ENCODE data around the gene FGFR3.
"Not testable (repeated sequence)": the region's sequence is repeated elsewhere in the genome, so short reads cannot be mapped to it uniquely, and the experiment has no call there.

FGFR3 gene

DNA sequence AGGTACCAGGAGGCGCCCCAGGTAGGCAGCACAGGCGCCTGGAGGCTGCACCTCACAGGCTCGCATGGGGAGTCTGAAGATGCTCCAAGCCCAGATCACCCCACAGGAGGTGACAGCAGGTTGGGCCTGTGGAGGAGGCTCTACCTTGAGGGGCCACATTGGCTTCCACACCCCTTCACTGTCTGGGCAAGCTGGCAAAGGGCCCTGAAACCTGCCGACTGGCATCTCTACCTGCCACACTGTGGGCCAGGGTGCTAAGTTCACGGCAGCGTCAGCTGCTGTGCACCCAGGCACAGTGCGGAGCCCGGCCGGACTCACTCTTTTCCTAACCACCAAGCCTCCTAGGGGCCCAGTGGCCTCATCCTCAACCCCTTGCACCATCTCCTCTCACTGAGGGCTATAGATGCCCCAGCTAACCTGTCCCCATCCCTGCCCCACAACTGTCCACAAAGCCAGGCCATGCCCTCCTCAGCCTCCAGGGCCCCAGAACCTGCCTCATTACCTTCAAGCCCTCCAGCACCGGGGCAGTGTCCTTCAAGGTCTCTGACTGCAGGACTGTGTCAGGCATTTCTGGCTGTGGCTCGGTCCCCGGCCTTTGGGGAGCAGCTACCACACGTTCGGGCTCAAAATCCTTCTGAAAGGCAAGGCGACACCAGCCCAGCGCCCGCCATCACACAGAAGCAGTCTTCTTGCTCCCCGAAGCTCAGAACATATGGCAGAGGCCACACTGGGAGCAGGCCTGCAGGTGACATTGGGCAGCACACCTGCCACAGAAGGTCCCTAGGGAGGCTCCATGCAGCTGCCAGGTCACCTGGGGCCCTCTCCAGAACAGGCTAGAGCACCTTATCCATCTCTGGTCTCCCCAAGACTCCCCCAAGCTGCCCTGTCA is 28.8 kb downstream of the FGFR3 start:
- no peak for DNase-seq

DNA sequence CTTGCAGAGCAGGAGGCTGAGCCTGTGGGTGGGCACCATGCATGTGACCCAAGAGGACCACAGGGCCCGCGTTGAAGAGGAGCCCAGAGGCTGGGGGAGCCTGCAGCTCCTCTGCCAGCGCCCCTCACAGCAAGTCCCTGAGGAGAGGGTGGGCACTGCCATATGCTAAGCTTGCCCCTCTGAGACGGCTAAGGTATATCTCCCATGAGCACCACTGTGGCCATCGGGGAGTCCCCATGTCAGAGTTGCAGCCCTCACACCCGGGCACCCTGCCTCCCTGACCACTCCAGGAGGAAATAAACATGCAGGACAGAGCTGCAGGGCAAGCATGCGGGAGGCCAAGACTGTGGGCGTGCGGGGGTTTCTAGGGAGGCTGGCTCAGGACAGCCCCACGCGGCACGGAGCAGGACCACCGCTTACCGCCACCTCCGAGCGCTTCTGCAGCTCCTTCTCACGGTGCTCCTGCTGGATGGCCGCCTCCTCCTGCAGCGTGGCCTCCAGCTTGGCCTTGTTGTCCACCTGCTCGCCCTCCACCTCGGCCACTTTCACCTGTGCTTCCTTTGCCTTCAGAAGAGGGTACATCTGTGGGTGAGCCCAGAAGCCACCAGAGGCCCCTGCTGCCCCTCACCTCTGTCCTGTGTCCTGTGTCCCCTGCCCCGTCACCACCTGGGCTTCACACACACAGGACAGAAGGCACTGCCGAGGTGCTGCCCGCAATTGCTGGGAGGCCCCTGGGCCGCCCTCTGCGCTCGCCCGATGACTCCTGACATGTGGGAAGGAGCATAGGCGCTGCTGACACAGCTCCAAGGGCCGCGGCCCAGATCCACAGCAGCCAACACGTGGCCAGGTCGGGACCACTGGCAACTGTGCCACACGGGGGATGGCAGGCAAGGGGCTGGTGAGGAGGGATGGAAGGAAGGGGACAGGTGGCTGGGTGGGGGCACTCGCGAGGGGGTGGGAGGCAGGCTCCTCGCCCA is 29.8 kb downstream of the FGFR3 start:
- DNase-seq: no peak

DNA sequence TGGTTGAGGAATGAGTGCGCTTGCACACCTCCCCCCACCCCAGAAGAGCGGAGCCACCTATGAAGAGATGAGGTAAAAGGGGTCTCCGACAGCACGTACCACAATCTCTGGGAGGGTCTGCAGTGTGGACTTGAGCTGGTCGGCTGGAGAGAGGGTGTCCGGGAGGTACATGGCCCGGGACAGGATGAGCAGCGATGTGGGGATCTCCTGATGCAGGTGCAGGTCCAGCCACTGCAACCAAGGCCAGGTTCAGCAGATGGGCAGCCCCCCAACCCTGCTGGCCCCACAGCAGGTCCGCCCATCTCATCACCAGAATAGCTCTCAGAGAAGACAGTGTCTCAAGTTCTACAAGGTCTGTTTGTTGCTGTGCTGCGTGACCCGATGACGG is 30.4 kb downstream of the FGFR3 start:
- no peak for DNase-seq

DNA sequence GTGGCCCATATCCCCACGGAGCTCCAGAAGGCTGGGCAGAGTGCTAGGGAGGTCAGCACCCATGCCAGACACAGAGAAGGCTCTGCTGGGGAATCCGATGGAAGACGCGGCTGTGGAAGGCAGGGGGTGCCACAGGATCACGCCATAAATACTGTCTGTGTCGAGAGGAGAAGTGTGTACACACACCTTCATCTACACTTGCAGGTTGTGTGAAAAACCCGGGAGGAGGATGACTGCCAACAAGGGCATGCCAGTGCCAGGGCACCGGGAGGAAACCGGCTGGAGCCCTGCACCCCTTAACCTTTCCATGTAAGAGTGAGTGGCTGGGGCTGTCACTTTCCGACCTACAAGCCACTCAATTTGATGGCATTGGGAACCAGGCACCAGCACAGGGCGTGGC is 31.7 kb downstream of the FGFR3 start:
- DNase-seq: no peak

DNA sequence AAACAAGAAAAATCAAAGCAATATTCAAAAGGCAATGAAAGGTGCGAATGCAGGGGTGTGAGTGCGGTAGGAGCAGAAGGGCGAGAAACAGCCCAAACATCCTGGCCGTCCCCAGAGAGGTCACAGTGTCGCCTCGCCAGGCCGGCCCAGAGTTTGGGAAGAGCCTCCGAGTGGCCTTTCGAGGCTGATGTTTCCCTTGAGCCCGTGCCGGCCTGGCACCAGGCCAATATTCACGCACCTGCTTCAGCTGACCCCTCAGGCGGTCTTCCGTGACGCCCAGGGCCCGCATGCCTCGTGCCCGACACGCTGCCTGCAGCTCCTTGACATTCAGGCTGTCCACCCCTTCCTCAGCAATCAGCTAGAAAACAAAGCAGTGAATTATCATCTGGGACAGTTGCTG is 32.2 kb downstream of the FGFR3 start:
- DNase-seq: no peak

DNA sequence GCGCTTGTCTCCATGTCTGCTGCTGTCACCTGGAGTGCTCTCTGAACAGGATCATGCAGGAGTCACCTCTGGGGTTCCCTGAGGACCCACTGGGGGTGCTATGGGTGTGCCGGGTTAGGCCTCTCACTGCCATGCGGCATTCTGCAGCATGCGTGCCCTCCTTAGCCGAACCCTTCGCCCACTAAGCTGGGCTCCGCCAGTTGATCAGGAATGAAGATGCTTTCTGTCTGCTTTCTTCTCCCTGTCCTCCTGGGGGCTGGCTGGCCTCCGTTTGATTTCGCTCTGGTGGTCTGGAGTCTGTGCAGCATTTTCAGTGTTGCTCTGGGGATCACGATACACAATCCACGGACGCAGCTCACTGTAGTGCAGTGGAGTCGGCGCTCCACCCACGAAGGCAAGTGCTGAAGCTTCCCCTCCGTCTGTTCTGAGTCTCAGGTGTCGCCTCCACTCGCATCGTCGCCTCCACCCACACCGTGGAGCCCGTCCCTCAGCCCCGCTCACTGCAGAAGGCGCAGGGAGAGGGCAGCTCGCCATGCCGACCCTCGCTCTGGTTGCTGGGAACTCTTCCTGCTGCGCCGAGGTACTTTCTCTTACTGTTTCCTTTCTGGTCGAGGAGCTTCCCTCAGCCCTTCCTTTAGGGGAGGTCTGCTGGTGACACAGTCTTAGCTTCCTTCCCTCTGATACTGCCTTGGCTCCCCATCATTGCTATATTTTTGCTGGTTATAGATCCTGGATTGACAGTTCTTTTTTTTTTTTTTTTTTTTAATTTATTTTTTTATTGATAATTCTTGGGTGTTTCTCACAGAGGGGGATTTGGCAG is 33.6 kb downstream of the FGFR3 start:
- DNase-seq: no peak

DNA sequence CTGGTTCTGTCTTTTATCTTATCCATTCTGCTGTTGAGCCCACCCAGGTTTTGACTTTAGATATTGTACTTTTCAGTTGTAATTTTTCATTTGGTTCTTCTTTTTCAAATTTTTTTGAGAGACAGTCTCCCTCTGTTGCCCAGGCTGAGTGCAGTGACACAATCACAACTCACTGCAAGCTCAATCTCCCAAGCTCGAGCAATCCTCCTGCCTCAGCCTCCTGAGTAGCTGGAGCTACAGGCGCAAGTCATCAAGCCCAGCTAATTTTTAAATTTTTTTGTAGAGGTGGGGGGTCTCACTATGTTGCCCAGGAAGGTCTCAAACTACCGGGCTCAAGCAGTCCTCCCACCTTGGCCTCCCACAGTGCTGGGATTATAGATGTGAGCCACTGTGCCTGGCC is 37.1 kb downstream of the FGFR3 start:
- no peak for DNase-seq

DNA sequence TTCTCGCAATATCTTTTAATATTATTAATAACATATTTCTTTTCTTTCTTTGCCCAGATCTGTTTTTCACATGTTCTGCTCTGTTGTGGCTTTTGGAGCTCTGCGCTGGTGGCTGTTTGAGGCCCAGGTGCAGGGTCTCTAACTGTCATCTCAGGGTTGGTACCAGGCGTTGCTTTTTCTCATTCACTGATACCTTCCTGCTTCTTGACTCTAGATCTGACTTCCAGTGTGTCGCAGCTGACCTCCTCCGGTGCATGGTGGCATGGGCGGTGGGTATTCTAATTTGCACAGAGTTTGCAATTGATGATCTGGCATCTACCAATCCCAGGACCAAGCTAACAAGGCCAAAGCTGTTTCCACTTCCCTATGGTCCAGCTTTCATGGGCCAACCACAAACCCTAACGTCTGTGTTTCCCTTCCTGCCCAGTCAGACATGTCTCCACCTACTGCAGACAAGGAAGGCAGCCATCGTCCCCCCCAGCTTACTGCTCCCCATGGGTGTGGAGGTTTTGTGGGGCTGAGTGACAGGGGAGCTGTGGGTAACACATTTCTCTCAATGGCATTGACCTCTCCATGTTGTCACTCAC is 37.6 kb downstream of the FGFR3 start:
- no peak for DNase-seq

DNA sequence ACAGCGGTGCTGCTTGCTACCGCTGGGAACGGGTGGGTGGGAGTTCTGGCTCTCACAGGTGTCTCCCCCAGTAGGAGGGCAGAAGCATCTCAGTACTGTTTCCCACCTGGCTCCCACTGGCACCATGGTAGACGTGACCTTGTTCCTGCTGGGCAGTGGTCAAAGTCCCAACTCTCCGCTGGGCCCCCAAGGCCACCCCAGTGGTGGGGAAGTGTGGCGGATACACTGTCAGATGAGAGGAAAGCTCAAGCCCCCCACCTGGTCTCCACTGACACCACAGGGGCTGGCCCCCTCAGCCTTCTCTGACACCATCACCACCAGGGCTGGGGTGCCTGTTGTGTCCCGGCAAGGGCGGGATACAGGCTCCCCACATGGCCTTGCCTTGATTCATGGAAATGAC is 38.2 kb downstream of the FGFR3 start:
- no peak for DNase-seq

DNA sequence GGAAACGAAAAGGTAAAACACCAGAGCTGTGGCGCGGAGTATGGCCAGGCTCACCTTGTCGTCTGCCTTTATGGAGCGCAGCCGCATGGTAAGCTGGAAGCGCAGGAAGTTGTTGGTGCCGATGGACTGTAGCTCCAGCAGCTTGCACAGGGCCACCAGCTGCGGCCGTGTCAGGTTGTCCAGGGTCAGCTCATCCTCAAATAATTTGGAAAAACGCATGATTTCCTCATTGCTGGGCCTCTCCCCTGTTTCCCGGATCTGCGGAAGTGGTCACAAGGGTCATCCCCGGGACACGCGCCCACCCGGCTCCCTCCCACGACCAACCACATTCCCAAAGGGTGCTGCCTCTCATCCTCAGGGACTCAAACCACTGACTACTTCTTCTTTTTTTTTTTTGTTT is 39.6 kb downstream of the FGFR3 start:
- DNase-seq: no peak

DNA sequence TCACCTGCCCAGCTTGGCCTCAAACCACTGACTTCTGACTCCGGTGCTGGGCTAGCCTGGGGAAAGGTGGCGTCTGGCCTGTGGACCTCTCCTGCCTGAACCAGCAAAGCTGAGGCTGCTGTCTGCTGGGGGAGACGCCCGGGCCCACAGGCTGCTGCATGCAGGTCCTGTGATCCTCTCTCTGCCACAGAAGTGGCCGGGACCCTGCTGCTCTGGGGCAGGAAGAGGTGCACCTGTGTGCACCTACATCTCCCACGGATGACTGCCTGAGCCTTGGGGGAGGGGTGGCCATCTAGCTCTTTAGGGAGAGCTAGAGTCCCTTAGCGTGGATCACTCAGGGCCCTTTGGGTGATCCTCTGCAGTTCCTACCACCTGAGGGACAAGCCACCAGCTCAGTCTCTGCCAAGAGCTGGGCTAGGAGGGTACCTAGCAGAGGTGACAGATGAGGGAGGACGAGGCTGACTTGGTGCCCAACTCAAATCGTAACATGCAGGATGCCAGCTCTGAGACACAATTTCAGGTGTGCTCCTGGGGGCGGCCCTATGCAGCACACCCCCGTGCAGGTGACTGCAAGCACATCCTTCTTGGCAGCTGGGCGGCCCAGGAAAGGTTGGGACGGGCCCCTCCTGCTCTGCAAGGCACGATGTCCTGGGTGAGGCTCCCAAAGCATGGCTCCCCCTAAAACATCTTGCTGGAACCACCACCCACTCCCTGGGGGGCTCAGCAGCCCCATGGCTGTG is 40.4 kb downstream of the FGFR3 start:
- no peak for DNase-seq

DNA sequence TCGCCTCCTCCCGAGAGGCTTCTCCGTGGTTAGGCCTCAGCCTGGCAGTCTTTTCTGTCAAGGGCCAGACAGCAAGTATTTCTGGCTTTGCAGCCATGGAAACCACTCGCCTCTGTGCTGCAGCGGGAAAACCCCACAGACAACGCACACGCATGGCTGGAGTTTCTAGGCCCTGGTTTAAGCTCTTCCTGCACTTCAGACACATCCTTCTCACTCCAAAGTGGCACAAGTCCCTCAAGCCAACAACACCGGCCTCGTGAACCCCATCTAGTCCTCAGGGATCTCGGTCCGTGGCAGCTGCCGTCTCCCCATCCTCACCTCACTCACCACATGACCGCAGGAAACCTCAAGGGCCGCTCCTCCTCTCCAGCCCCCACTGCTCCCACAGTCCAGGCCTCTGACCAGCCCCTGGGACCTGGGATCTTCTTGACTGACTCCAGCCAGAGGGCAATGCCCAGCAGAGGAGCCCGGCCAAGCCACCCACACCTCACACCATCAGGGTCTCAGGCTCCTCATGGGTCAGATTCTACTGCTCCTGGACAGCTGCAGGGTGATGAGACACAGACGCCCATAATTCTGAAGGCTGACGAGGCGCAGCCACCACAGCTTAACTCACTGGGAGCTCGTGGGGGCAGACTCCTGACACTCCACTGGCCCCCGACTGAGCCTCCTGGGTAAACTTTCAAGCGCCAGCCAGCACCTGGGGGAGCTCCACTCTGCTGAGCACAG is 41.1 kb downstream of the FGFR3 start:
- no peak for DNase-seq

DNA sequence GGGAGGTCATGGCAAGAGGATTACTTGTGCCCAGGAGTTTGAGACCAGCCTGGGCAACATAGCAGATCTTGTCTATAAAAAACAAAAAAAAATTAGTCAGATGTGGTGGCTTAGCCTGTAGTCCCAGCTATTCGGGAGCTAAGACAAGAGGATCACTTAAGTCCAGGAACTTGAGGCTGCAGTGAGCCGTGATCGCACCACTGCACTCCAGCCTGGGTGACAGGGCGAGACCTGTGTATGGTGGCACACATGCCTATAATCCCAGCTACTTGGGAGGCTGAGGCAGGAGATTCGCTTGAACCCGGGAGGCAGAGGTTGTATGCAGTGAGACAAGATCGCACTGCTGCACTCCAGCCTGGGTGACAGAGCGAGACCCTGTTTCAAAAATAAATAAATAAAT is 42.7 kb downstream of the FGFR3 start:
- DNase-seq: not testable (repeated sequence)

DNA sequence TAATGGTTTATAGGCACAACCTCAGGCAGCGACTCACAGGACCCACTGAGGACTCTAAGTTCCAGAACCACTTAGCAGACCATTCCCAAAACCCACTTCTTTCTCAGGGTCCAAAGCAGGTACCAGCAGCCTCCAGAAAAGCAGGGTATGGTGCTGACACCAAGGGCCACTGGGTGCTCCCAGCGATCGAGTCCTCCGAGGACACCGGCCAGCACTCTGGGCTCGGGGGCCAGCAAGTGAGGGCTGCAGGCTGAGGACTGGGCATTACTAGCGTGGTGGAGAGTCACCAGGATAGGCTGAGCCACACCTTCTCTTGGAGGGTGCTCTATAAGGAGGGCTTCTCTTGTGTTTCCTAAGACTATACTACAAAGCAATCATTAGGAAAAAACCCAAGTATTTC is 43.6 kb downstream of the FGFR3 start:
- no peak for DNase-seq

DNA sequence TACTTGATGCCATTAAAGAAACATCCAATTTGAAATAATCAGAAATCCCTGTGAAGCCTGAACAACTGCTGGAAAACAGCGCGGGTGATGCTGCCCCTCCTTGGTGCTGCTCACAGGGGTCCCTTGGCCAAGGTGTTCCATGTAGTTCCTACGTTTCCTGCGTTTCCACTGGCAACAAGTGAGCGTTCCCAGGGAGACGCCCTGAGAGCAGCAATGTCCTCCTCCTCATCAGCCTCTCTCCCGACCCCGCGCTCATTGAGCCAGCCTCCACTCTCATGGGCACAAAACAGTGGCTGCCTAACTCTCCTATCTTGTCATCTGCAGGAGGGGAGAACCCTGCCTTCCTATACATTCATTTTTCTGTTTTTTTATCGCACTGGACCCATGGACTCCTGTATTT is 44.0 kb downstream of the FGFR3 start:
- no peak for DNase-seq

DNA sequence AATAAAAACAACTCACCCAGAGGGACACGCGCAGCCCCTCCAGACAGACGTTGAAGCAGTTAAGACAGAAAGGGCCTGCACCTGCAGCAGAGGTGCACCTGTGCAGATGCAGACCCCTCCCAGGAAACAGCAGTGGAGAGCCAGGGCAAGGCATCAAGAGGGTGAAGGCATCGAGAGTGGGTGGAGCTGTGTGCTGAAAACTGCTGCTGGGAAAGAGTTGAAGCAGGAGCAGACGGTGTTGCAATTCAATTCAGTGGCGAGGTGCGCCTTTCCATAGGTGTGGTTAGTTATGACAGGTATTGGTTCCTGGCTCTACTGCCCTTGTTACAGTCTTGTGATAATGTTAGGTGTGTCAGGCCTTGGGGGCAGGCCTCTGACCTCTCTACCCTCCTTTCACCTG is 46.2 kb downstream of the FGFR3 start:
- DNase-seq: no peak

DNA sequence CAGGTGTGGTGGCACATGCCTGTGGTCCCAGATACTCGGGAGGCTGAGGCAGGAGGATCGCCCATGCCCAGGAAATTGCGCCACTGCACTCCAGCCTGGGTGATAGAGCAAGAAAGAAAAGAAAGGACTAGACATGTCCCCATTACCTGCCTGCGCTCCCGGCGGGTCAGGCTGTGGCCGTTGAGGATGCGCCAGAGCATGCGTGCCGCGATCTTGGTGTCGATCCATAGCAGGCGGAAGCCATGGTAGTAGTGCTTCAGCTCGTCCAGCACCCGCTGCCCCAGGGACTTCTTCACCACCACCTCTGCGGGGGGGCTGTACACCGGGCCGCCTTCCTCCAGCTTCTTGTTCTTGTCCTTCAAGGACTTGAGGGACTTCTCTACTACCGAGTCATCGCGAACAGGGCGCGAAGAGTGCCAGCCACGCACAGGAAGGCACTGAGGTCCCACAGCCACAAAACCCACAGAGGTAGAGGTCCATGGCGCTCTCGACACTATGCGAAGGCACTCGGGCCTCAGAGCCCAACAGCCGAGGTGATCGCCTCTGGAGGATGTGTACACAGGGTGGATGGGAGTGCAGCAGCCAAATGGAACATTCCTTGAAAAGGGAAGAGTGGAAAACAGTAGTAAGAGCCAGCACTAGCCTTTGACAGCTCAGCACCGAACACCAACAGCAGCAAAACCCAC is 48.3 kb downstream of the FGFR3 start:
- no peak for DNase-seq

DNA sequence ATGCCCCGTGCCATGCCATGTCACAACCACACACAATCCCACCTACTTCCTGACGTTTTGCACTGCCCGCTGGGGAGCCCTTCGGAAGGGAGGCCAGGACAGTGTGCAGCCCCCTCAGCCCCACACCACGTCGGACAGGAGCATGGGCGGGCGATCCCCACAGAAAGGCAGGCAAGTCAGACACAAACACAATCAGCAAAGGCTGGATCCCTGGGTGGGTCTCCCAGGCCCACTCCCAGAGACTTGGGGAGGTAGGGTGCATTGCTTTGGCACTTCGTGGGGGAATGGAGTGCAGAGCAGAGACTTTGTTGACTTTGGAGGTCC is 48.8 kb downstream of the FGFR3 start:
- DNase-seq: no peak

DNA sequence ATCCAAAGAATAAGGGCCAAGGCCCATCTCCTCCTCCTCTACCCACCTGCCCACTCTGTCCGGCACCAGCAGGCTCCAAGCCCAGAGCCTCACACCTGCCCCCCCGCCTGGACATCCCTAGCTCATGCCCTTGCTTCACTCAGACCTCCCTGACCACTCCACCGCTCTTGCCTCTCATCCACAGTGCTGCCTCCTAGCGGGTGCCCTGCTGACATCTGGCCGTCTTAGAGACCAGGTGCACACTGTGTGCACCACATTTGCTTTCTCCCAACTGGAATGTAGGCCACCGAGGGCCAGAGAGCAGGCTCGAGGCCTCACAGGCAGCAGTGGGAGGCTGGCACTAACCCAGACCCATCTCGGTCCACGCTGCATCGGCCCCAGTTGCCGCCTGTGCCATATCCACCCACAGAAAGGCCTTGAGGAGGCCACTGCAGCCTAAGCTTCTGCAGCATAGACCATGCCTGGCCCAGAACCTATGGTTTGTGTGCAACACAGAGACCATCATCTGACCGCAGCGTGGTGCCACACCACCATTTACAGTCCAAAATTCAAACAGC is 49.3 kb downstream of the FGFR3 start:
- no peak for DNase-seq

DNA sequence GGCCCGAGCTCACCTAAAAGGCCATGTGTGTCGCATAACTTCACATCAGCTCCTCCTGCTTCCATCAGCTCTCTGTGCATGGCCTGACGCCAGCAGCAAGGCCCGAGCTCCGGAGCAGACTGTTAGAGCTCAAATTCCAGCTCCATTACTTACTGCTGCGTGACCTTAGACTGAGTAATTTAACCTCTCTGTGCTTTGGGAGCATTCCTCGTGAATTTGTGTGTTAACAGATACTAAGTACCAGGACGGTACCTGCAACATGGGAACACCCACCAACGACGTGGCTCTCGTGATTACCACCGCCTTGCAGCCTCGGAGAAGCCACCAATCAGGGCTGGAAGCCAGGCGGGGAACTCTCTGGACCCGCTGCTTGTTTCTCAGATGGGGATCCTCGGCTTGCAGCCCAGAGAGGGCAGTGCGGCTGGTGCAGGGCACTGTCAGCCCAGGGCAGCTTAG is 49.9 kb downstream of the FGFR3 start:
- DNase-seq: no peak
